GM18951 (cell line): ENCODE data around the gene RNF187.
"Not testable (repeated sequence)": the region's sequence is repeated elsewhere in the genome, so short reads cannot be mapped to it uniquely, and the experiment has no call there.

Experiments used
- POLR2A ChIP-seq: IDR thresholded peaks from 4 replicates; pipeline ENCODE4 v1.6.1; 2011; ENCODE audit warnings: mild to moderate bottlenecking; ENCODE audit not compliant: insufficient read length, insufficient read depth; ENCODE audit errors: extremely low read depth
- in situ Hi-C: fragments of 300-500 bp; cut with MboI; formaldehyde crosslinking; loops from one replicate; pipeline ENCODE4 v1.12.0; 2022; ENCODE audit warnings: low sequenced_read_pairs, mixed read lengths, inconsistent platforms; ENCODE audit not compliant: unreplicated experiment

The RNF187 gene

DNA sequence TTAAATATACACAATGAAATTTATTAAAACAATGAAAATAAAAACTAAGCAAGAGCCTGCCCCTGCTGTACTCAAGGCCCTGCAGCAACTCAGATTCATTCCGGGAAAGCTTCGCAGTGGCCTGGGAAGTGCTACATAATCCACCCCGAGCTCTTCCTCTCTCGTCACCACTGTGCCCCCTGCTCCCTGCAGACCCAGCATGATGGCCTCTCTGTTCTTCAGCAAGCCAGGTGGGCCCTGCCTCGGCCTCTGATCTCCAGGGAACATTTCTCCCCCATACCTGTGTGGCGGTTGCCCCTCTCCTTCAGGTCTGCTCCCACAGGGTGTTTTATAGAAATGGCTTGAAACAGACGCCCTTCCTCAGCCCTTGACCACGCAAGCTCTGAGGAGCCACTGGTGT lies 10.6 kb downstream of the RNF187 start:
- TF ChIP-seq POLR2A, result no peak
- in situ Hi-C loops, result no loop called here

DNA sequence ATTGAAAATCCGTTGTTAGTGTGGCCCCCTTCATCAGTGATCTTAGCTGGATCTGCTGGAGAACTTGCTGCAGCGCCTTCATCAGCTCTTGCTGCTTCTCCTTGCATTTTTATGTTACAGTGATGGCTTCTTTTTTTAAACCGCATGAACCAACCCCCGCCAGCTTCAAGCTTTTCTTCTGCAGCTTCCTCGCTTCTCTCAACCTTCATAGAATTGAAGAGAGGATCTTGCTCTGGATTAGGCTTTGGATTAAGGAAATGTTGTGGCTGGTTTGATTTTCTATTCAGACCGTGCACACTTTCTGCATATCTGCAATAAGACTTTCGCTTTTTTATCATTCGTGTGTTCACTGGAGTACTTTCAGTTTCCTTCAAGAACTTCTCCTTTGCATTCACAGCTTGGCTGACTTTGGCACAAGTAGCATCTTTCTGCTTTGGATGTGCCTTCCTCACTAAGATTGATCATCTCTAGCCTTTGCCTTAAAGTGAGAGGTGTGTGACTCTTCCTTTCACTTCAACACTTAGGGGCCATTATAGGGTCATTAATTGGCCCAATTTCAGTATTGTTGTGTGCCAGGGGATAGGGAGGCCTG lies 13.1 kb downstream of the RNF187 start:
- in situ Hi-C loops, result no loop called here

GRCh38 chr1:228500901-228501871 lies 14.0 kb downstream of the RNF187 start:
- TF ChIP-seq POLR2A, result no peak
- in situ Hi-C loops, result no loop called here

More for the DNA sequence above, 13.1 kb downstream of the RNF187 start:
- TF ChIP-seq POLR2A, result no peak

- TF ChIP-seq POLR2A, result no peak
- in situ Hi-C loops, result no loop called here
Measured at GRCh38 chr1:228502522-228502921, 15.3 kb downstream of the RNF187 start.

- in situ Hi-C loops, result not testable (repeated sequence)
Measured at GRCh38 chr1:228505944-228506343, 18.8 kb downstream of the RNF187 start.

DNA sequence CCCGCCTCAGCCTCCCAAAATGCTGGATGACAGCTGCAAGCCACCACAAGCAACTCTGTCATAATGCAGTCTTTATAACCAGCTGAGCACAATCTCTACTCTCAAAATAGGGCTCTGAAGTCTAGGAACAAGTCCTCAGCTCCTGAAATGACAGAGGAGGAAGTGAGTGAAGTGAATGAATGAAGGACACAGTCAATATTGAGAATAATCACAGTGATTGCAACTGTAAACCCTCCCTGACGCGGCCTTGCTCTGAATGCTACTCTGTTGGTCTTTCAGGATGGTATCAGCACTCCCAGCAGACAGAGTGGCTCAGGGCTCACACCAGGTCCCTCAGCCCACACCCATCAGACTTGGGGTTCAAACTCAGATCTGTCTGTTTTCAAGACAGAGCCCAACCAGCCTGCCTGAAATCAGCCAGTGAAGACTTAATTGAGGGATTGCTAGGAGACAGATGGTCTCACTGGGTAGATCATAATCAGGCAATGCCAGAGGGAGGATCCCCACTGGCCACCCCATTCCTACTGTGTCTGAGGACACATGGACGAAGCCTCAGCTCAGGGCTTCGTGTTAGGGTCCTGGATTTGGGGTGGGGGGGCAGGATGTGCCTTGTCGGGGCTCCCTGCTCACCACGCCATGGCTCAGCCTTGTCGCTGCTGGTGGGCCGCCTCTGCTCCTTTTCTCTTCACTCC lies 20.9 kb downstream of the RNF187 start:
- in situ Hi-C loops, result no loop called here
- TF ChIP-seq POLR2A, result no peak

GRCh38 chr1:228508840-228509415 lies 21.7 kb downstream of the RNF187 start:
- in situ Hi-C loops, result no loop called here
- no peak for TF ChIP-seq POLR2A

DNA sequence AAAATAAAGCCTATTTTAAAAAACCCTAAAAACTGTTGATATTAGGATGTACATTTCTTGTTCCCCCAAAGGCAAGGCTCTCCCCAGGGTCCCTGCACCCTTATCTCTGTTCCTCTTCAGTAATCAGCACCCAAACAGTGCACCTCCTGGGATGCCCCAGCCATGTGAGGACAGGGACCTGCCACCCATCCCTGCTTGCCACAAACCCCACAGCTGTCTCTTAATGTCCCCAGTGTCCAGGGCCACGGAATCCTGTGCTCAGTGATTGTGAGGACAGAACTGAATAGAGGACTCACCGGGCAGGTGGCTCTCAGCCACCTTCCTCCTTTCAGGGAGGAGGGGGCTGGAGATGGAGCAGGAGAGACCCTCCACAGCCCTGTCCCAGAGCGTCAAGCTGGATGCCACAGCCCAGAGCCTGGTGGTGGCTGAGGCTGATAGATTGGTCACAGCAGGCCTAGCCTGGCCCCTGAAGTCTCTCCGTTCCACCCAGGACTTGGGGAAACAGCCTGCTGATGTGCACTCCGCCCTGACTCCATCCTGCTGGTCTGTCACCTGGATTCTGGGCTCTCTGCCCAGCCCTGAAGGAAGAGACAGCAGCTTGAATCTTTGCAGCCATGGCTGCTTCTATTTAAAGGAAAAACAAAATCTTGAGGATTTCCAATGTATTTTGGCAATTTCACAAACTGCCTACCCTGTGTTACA lies 23.1 kb downstream of the RNF187 start:
- TF ChIP-seq POLR2A, result no peak

GRCh38 chr1:228510803-228511413 lies 23.7 kb downstream of the RNF187 start:
- TF ChIP-seq POLR2A, result no peak
- in situ Hi-C loops, result no loop called here

More for the DNA sequence above, 23.1 kb downstream of the RNF187 start:
- in situ Hi-C loops, result no loop called here

DNA sequence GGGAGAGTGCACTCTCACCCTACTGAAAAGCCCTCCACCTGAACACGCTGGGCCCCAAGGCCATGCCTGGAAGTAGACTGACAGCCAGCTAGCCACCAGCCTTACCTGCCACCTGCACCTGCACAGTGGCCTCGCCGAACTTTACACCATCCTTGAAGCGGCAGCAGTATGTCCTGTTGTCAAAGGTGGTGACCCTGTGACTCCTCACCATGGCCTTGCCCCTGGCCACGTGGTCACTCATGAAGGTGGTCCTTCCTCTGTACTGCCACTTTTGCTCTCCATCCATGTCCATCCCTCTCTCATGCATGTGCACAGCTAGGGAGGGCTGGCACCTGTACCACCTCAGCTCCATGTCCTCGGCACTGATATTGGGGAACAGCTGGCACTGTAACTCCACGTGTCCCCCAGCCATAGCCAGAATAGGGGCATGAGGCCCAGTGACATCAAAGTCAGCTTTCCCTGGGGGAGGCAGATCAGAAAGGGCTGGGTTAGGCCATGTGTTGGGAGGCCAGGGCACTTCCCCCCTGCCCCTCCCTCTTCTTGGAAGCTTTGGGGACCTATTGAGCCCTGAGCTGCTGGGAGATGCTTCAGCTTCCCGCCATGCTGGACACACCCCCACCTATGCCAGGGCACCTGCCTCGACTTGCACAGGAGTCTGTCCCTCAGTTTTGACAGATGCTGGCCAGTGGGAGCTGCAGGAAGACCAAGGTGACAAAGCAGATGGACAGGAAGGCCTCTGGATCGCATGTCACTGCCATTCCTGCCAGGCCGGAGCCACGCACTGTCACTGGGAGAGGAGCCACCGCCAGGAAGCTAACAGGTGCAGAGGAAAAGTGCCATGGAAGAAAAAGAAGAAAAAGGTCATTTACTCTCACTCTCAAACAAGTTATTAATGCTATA lies 24.6 kb downstream of the RNF187 start:
- in situ Hi-C loops, result no loop called here
- no peak for TF ChIP-seq POLR2A

GRCh38 chr1:228512781-228513198 lies 25.6 kb downstream of the RNF187 start:
- in situ Hi-C loops, result no loop called here
- TF ChIP-seq POLR2A, result no peak
